H1 (cell line): ENCODE results near the gene ZNF776. TPM values are rescaled to one million over a fixed set of nuclear protein-coding genes. Genes with fewer than 3 reads are reported as not detected.

ENCODE experiments used
- ASH2L ChIP-seq: fragments of 200-600, 300-600 bp; sonication (generic); IDR thresholded peaks from one replicate; pipeline ENCODE4 v1.7.1; 2017; ENCODE audit warnings: low read length
- CREB1 ChIP-seq: IDR thresholded peaks from 2 replicates; pipeline ENCODE4 v1.6.1; 2012; ENCODE audit warnings: inconsistent platforms
- CTBP2 ChIP-seq: IDR thresholded peaks from 2 replicates; pipeline ENCODE4 v1.7.0; 2011; ENCODE audit warnings: borderline replicate concordance, mild to moderate bottlenecking, moderate library complexity, mixed read lengths, low read length; ENCODE audit not compliant: insufficient read depth, insufficient read length
- EZH2 ChIP-seq: fragments of 200-600 bp; sonication (generic); IDR thresholded peaks from 2 replicates; pipeline ENCODE4 v1.7.1; 2012; ENCODE audit warnings: low read depth, mild to moderate bottlenecking, moderate library complexity, low read length, inconsistent platforms; ENCODE audit not compliant: severe bottlenecking
- GABPA ChIP-seq: IDR thresholded peaks from 2 replicates; pipeline ENCODE4 v1.6.1; 2011; ENCODE audit warnings: mild to moderate bottlenecking, low read length, moderate library complexity, borderline replicate concordance; ENCODE audit not compliant: insufficient read depth
- HDAC2 ChIP-seq, 2 experiments: fragments of 300-600 bp in 1 of 2; sonication (generic) in 1 of 2; IDR thresholded peaks; 2 replicates each; pipeline ENCODE4 v1.6.1; 2011 to 2012; ENCODE audit warnings: low read depth in 2 of 2, low read length in 2 of 2, mild to moderate bottlenecking in 2 of 2, moderate library complexity in 2 of 2, borderline replicate concordance in 1 of 2, inconsistent platforms in 1 of 2
- HDAC6 ChIP-seq: IDR thresholded peaks from one replicate; pipeline ENCODE4 v1.7.1; 2012; ENCODE audit warnings: low read depth, mild to moderate bottlenecking, inconsistent platforms, low read length, moderate library complexity
- JUN ChIP-seq: IDR thresholded peaks from 2 replicates; pipeline ENCODE4 v1.6.1; 2011; ENCODE audit warnings: low read depth, mild to moderate bottlenecking, improper control_type of control experiment, low read length
- JUND ChIP-seq: IDR thresholded peaks from 2 replicates; pipeline ENCODE4 v1.6.1; 2011; ENCODE audit warnings: mild to moderate bottlenecking, improper control_type of control experiment, low read length
- NRF1 ChIP-seq: IDR thresholded peaks from 2 replicates; pipeline ENCODE4 v1.6.1; 2011; ENCODE audit warnings: mild to moderate bottlenecking, low read depth, low read length, improper control_type of control experiment
- PHF8 ChIP-seq: fragments of 200-600 bp; sonication (generic); conservative IDR thresholded peaks from 2 replicates; pipeline ENCODE4 v1.7.1; 2012; ENCODE audit warnings: low read depth, mild to moderate bottlenecking, inconsistent platforms, low read length, moderate library complexity
- POU5F1 ChIP-seq: IDR thresholded peaks from 2 replicates; pipeline ENCODE4 v1.6.1; 2011; ENCODE audit warnings: low read depth, mild to moderate bottlenecking, low read length, moderate library complexity
- RBBP5 ChIP-seq: IDR thresholded peaks from 2 replicates; pipeline ENCODE4 v1.7.1; 2012; ENCODE audit warnings: low read depth, mild to moderate bottlenecking, inconsistent platforms, low read length, moderate library complexity, borderline replicate concordance
- RXRA ChIP-seq: IDR thresholded peaks from 2 replicates; pipeline ENCODE4 v1.6.1; 2011; ENCODE audit warnings: low read depth, mild to moderate bottlenecking, low read length, moderate library complexity; ENCODE audit not compliant: insufficient read depth
- SP1 ChIP-seq: IDR thresholded peaks from 2 replicates; pipeline ENCODE4 v1.6.1; 2011; ENCODE audit warnings: low read depth, low read length
- SP4 ChIP-seq: IDR thresholded peaks from 2 replicates; pipeline ENCODE4 v1.6.1; 2012; ENCODE audit warnings: low read length, inconsistent platforms
- TAF7 ChIP-seq: optimal IDR thresholded peaks from 2 replicates; pipeline ENCODE3; 2011; ENCODE audit warnings: low read depth, mild to moderate bottlenecking, inconsistent platforms, low read length, moderate library complexity, borderline replicate concordance
- polyA plus RNA-seq, 7 experiments: library from polyadenylated mRNA; depleted of rRNA in 3 of 7; stranded (reverse) in 5 of 7; unstranded in 2 of 7; fragments of >200 nt in 5 of 7; fragments of 200-250 nt in 2 of 7; gene quantifications; 1 replicate in 5 of 7; 2 replicates in 1 of 7; 4 replicates in 1 of 7; pipeline versions ENCODE4 v1.2.1 to v1.2.3, GENCODE V29; 2011 to 2013; ENCODE audit warnings: missing spikeins in 2 of 7, mixed read lengths in 2 of 7
- total RNA-seq: library from RNA; stranded (reverse); fragmentation: NEBNext Ultra II Directional; extraction: Animal tissue kit (Norgen Biotek cat#: 25700); gene quantifications from 2 replicates; pipeline ENCODE4 v1.2.1, GENCODE V29; 2021
- TF ChIP-seq, protein P1 (sequence below): IDR thresholded peaks from 2 replicates; pipeline ENCODE4 v1.6.1; 2012; ENCODE audit warnings: inconsistent platforms
- TF ChIP-seq, protein P2 (sequence below): IDR thresholded peaks from 2 replicates; pipeline ENCODE4 v1.6.1; 2011; ENCODE audit warnings: low read length, improper control_type of control experiment
- TF ChIP-seq, protein P3 (sequence below): IDR thresholded peaks from 2 replicates; pipeline ENCODE4 v1.6.1; 2012; ENCODE audit warnings: low read length, inconsistent platforms

Gene ZNF776
- total and polyA plus RNA-seq, 2 of the 8 experiments (the other 6 are each of a cell fraction or from before 2014, with no cell fraction given): 7.8 to 20.5 TPM

DNA sequence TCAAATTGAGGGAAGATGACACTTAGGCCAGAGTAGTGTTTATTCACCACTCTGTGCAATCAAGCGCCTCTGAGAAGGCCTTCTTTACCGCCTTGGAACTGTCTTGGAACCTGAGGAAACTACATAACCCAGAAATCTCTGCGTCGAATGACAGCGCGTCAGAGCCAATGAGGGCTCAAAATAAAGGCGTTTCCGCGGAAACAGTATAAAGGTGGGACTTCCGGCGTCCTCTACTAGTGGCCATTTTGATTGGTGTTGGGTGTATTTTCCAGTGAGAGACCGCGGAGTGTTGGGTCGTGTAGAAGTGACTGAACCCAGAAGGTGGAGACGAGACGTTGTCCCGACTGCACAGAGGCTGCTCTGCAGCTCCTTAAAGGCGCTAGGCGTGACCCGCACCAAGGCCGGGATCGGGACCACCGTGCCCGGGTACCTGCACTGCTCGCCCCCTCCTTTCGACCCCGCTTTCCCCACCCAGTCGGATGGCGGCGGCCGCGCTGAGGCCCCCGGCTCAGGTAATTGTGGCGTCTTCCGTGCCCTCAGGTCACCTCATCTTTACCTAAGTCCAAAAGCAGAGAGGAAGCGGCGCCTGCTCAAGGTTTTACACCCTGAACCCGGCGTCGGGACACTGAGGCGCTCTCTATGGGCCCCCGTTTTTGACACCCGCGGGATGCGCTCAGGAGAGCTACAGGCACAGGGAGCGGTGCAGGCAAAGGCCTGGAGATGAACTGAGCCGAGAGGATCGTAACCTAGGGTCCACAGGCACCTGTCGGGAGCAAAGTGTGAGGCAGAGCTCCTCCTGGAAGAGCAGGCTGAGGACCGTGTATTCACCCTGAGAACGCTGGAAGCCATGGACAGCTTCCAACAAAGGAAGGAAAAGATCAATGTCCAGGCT lies at the start of gene ZNF776 (continued):
- TF ChIP-seq RBBP5 (peak; percentile 95), RXRA (no peak), HDAC6 (no peak), HDAC2 (IDR thresholded peaks at IDR 0.05; ENCODE audit: borderline replicate concordance in 1 of 2, low read depth in 2 of 2, low read length in 2 of 2) (no peak), POU5F1 (no peak), TAF7 (no peak), JUND (no peak), GABPA (peak; percentile 96), SP4 (no peak), ASH2L (peak; percentile 89), CREB1 (peak; percentile 71), SP1 (peak; percentile 95), JUN (no peak), PHF8 (peak; percentile 86), CTBP2 (no peak), EZH2 (no peak), NRF1 (no peak)
- TF ChIP-seq, protein P1, sequence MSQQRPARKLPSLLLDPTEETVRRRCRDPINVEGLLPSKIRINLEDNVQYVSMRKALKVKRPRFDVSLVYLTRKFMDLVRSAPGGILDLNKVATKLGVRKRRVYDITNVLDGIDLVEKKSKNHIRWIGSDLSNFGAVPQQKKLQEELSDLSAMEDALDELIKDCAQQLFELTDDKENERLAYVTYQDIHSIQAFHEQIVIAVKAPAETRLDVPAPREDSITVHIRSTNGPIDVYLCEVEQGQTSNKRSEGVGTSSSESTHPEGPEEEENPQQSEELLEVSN: no peak
- TF ChIP-seq, protein P2, sequence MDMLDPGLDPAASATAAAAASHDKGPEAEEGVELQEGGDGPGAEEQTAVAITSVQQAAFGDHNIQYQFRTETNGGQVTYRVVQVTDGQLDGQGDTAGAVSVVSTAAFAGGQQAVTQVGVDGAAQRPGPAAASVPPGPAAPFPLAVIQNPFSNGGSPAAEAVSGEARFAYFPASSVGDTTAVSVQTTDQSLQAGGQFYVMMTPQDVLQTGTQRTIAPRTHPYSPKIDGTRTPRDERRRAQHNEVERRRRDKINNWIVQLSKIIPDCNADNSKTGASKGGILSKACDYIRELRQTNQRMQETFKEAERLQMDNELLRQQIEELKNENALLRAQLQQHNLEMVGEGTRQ: no peak
- TF ChIP-seq, protein P3, sequence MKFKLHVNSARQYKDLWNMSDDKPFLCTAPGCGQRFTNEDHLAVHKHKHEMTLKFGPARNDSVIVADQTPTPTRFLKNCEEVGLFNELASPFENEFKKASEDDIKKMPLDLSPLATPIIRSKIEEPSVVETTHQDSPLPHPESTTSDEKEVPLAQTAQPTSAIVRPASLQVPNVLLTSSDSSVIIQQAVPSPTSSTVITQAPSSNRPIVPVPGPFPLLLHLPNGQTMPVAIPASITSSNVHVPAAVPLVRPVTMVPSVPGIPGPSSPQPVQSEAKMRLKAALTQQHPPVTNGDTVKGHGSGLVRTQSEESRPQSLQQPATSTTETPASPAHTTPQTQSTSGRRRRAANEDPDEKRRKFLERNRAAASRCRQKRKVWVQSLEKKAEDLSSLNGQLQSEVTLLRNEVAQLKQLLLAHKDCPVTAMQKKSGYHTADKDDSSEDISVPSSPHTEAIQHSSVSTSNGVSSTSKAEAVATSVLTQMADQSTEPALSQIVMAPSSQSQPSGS: no peak
